Measurements from ENCODE around the gene ST3GAL3. TPM values are rescaled to one million over a fixed set of nuclear protein-coding genes. Genes with fewer than 3 reads are reported as not detected.

Gene ST3GAL3
- total RNA-seq, 1 experiment from 2014 or later = 19.3 TPM

GRCh38 chr1:43817304-43817939 lies 110.1 kb downstream of the ST3GAL3 start:
- CTCF ChIA-PET = no interaction called here

GRCh38 chr1:43818691-43819090 lies 111.4 kb downstream of the ST3GAL3 start:
- DNase-seq = no peak
- ChIA-PET CTCF (no interaction called here), POLR2A (ENCODE audit: unreplicated experiment) (no interaction called here)
- Histone ChIP-seq H3K4me2 (no peak overlapping the region), H3K79me2 (ENCODE audit: low read depth) (no peaks in the 10 kb centered on the region), H3K9me3 (ENCODE audit: insufficient read depth, low read depth) (no peaks in the 10 kb centered on the region), H3K4me1 (replicated peaks; ENCODE audit: insufficient read depth) (peaks cover 27% of the 10 kb centered on the region), H3K27me3 (ENCODE audit: insufficient read depth, low read depth) (no peaks in the 10 kb centered on the region), H4K20me1 (ENCODE audit: insufficient read depth) (no peaks in the 10 kb centered on the region), H3K9me2 (ENCODE audit: insufficient read depth) (no peaks in the 10 kb centered on the region), H3K36me3 (ENCODE audit: low read depth) (peaks cover 8% of the 10 kb centered on the region; the same call in 1 of the 2 replicates), H3F3A (ENCODE audit: insufficient read depth, low read depth) (peaks cover 20% of the 10 kb centered on the region), H2AFZ (no peak overlapping the region), H3K4me3 (no peak overlapping the region), H3K27ac (no peak overlapping the region)
- no peak for TF ChIP-seq CTCF (conservative IDR thresholded peaks at IDR 0.05)
- no peak for TF ChIP-seq EZH2 (IDR thresholded peaks at IDR 0.05; ENCODE audit: low read depth)
- no TSS peak for BruUV-seq (replicated peaks)
- intact Hi-C loops (cut with micrococcal nuclease; ENCODE audit: unreplicated experiment) = no loop called here

More at GRCh38 chr1:43817304-43817939, 110.1 kb downstream of the ST3GAL3 start:
- Histone ChIP-seq H3K4me2 (no peak overlapping the region), H3K79me2 (ENCODE audit: low read depth) (no peaks in the 10 kb centered on the region), H3F3A (ENCODE audit: insufficient read depth, low read depth) (peaks cover 14% of the 10 kb centered on the region), H4K20me1 (ENCODE audit: insufficient read depth) (no peaks in the 10 kb centered on the region), H3K27me3 (ENCODE audit: insufficient read depth, low read depth) (no peaks in the 10 kb centered on the region), H3K36me3 (ENCODE audit: low read depth) (peaks cover 8% of the 10 kb centered on the region; the same call in 1 of the 2 replicates), H3K4me3 (no peak overlapping the region), H3K4me1 (replicated peaks; ENCODE audit: insufficient read depth) (peaks cover 22% of the 10 kb centered on the region), H3K27ac (no peak overlapping the region), H3K9me2 (ENCODE audit: insufficient read depth) (no peaks in the 10 kb centered on the region), H2AFZ (no peak overlapping the region), H3K9me3 (ENCODE audit: insufficient read depth, low read depth) (no peaks in the 10 kb centered on the region)
- intact Hi-C loops (cut with micrococcal nuclease; ENCODE audit: unreplicated experiment) = no loop called here
- no peak for DNase-seq
- POLR2A ChIA-PET (ENCODE audit: unreplicated experiment) = no interaction called here
- BruUV-seq (replicated peaks) = no TSS peak
- no peak for TF ChIP-seq EZH2 (IDR thresholded peaks at IDR 0.05; ENCODE audit: low read depth)

- CTCF ChIA-PET = no interaction called here
- intact Hi-C loops (cut with micrococcal nuclease; ENCODE audit: unreplicated experiment) = no loop called here
Observed at GRCh38 chr1:43819357-43819756, 112.0 kb downstream of the ST3GAL3 start.

More at GRCh38 chr1:43819357-43819756, 112.0 kb downstream of the ST3GAL3 start:
- no peaks in the 10 kb centered on the region for H3K9me2 ChIP-seq (ENCODE audit: insufficient read depth)
- H3K9me3 ChIP-seq (ENCODE audit: insufficient read depth, low read depth) = no peaks in the 10 kb centered on the region
- no peaks in the 10 kb centered on the region for H3K79me2 ChIP-seq (ENCODE audit: low read depth)
- peaks cover 20% of the 10 kb centered on the region for H3F3A ChIP-seq (ENCODE audit: insufficient read depth, low read depth)
- TF ChIP-seq EZH2 (IDR thresholded peaks at IDR 0.05; ENCODE audit: low read depth) (no peak), CTCF (conservative IDR thresholded peaks at IDR 0.05) (no peak)
- no peaks in the 10 kb centered on the region for H4K20me1 ChIP-seq (ENCODE audit: insufficient read depth)
- H3K36me3 ChIP-seq (ENCODE audit: low read depth) = peaks cover 8% of the 10 kb centered on the region; the same call in 1 of the 2 replicates
- BruUV-seq (replicated peaks) = no TSS peak
- peaks cover 29% of the 10 kb centered on the region for H3K4me1 ChIP-seq (replicated peaks; ENCODE audit: insufficient read depth)
- no peaks in the 10 kb centered on the region for H3K27me3 ChIP-seq (ENCODE audit: insufficient read depth, low read depth)
- H3K27ac ChIP-seq = no peak overlapping the region
- H3K4me3 ChIP-seq = no peak overlapping the region
- no peak for DNase-seq
- no peak overlapping the region for H3K4me2 ChIP-seq
- POLR2A ChIA-PET (ENCODE audit: unreplicated experiment) = no interaction called here
- H2AFZ ChIP-seq = no peak overlapping the region

All from PC-9 (cell line).